Sigmoid colon (tissue), 7 donors: ENCODE measurements around the gene CD44. TPM values are rescaled to one million over a fixed set of nuclear protein-coding genes. Genes with fewer than 3 reads are reported as not detected.
"Not testable (repeated sequence)": the region's sequence is repeated elsewhere in the genome, so short reads cannot be mapped to it uniquely, and the experiment has no call there.

Experiments
- DNase-seq: peaks from one replicate; pipeline ENCODE4 v3.0.0-alpha.2; 2019
- H3K27ac ChIP-seq, 4 donors: fragments of 200-600 bp; sonication (generic); one replicate each; pipeline ENCODE4 v1.5.1; 2016 to 2019; ENCODE audit warnings: mild to moderate bottlenecking in 1 of 4
- H3K27me3 ChIP-seq, 3 donors: fragments of 200-600 bp; sonication (generic); one replicate each; pipeline ENCODE4 v1.5.1; 2019; ENCODE audit warnings: mild to moderate bottlenecking in 1 of 3
- H3K36me3 ChIP-seq, 4 donors: fragments of 200-600 bp; sonication (generic); one replicate each; pipeline ENCODE4 v1.5.1; 2016 to 2019
- H3K4me1 ChIP-seq, 4 donors: fragments of 200-600 bp; sonication (generic); one replicate each; pipeline ENCODE4 v1.5.1; 2017 to 2019
- H3K4me3 ChIP-seq, 4 donors: fragments of 200-600 bp; sonication (generic); one replicate each; pipeline ENCODE4 v1.5.1; 2017 to 2019; ENCODE audit warnings: mild to moderate bottlenecking in 2 of 4, moderate library complexity in 1 of 4
- H3K9me3 ChIP-seq, 4 donors: fragments of 200-600 bp in 3 of 4; sonication (generic) in 3 of 4; one replicate each; pipeline versions ENCODE4 v1.5.1 to v1.6.1; 2013 to 2019
- EP300 ChIP-seq, 4 donors: sonication (generic); formaldehyde crosslinking; IDR thresholded peaks; one replicate each; pipeline ENCODE4 v1.6.1; 2017; ENCODE audit warnings: antibody characterized with exemption in 4 of 4
- POLR2A ChIP-seq, 2 donors: fragments of 450-650 bp; IDR thresholded peaks; one replicate each; pipeline ENCODE4 v1.6.1; 2016; ENCODE audit warnings: antibody characterized with exemption in 2 of 2, mild to moderate bottlenecking in 2 of 2, moderate library complexity in 2 of 2
- POLR2AphosphoS5 ChIP-seq, 4 donors: sonication (generic); formaldehyde crosslinking; IDR thresholded peaks; one replicate each; pipeline ENCODE4 v1.6.1; 2017; ENCODE audit warnings: antibody characterized with exemption in 4 of 4
- WGBS, 2 donors: extraction: QIAGEN DNeasy Blood & Tissue Kit; methylation state at CpG; one replicate each; pipeline ENCODE4 v1.1.7; 2013; 5-methylcytosine and 5-hydroxymethylcytosine counted together
- intact Hi-C: fragments of 100-400 bp; cut with DNase I; formaldehyde crosslinking; loops from one replicate; pipeline ENCODE4 v1.15.1; 2023
- polyA plus RNA-seq, 3 donors: library from polyadenylated mRNA; stranded (reverse); fragments of 200-250 nt; gene quantifications; one replicate each; pipeline ENCODE4 v1.2.3, GENCODE V29; 2013
- total RNA-seq, 4 donors: library from RNA; depleted of rRNA; stranded (reverse); fragments of >200 nt; gene quantifications; one replicate each; pipeline ENCODE4 v1.1.0, GENCODE V29; 2016
- TF ChIP-seq, protein P1 (sequence below), 4 experiments: fragments of 450-650 bp in 3 of 4; fragments of 200-600 bp in 1 of 4; IDR thresholded peaks; one replicate each; pipeline ENCODE4 v1.5.1; 2016 to 2019; ENCODE audit warnings: antibody characterized with exemption in 4 of 4, mild to moderate bottlenecking in 3 of 4, moderate library complexity in 2 of 4
- donor health status: healthy with polysubstance abuse.
- donor health status: Bipolar disorder and iron deficiency.
- donor health status: healthy.

The CD44 gene
- total and polyA plus RNA-seq, 7 donors = 28.4 to 228 (median 76.4) TPM

- intact Hi-C loops = no loop called here
- H3K9me3 ChIP-seq = no peaks in the 10 kb centered on the region
- H3K27ac ChIP-seq = peak overlapping the region in 2 of 4 donors; percentile 0 to 53
- no peak for DNase-seq
- TF ChIP-seq POLR2A (IDR thresholded peaks at IDR 0.05) = no peak
- TF ChIP-seq, protein P1, sequence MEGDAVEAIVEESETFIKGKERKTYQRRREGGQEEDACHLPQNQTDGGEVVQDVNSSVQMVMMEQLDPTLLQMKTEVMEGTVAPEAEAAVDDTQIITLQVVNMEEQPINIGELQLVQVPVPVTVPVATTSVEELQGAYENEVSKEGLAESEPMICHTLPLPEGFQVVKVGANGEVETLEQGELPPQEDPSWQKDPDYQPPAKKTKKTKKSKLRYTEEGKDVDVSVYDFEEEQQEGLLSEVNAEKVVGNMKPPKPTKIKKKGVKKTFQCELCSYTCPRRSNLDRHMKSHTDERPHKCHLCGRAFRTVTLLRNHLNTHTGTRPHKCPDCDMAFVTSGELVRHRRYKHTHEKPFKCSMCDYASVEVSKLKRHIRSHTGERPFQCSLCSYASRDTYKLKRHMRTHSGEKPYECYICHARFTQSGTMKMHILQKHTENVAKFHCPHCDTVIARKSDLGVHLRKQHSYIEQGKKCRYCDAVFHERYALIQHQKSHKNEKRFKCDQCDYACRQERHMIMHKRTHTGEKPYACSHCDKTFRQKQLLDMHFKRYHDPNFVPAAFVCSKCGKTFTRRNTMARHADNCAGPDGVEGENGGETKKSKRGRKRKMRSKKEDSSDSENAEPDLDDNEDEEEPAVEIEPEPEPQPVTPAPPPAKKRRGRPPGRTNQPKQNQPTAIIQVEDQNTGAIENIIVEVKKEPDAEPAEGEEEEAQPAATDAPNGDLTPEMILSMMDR (IDR thresholded peaks at IDR 0.05) = no peak
- no peak for TF ChIP-seq EP300 (IDR thresholded peaks at IDR 0.05)
- TF ChIP-seq POLR2AphosphoS5 (IDR thresholded peaks at IDR 0.05) = no peak
- no peaks in the 10 kb centered on the region for H3K27me3 ChIP-seq
- no peaks in the 10 kb centered on the region for H3K36me3 ChIP-seq
- H3K4me3 ChIP-seq = no peak overlapping the region
- peaks cover 0 to 42% (median 24%) of the 10 kb centered on the region in 4 donors for H3K4me1 ChIP-seq
Measured at GRCh38 chr11:35105319-35106079, 33.5 kb upstream of the CD44 start.

DNA sequence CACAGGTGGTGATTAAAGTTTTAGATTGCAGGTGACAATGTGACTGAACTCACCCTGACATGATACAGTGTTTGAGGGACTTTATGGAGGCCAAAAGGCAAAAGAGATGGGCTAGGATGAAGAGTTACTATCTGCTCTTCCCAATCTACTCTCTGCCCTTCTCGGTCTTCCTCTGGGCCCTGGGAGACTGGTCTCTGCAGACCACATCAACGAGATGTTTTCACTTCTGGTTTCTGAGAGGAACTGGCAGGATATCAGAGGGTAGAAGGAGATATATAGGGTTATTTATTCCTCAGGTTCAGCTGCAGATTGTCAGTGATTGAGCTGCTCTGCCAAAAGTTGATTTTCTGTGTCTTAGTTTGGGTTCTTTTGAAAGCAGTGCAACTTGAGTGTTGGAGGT, 32.4 kb upstream of the CD44 start:
- intact Hi-C loops = no loop called here
- 47 to 81% methylated on average over 2 of the region's 2 CpGs for WGBS, 2 donors
- no peak overlapping the region for H3K27ac ChIP-seq
- no peaks in the 10 kb centered on the region for H3K36me3 ChIP-seq
- H3K4me3 ChIP-seq = no peak overlapping the region
- no peaks in the 10 kb centered on the region for H3K27me3 ChIP-seq
- no peaks in the 10 kb centered on the region for H3K9me3 ChIP-seq
- TF ChIP-seq EP300 (IDR thresholded peaks at IDR 0.05) (no peak), POLR2AphosphoS5 (IDR thresholded peaks at IDR 0.05) (no peak), POLR2A (IDR thresholded peaks at IDR 0.05) (no peak)
- TF ChIP-seq, protein P1 (IDR thresholded peaks at IDR 0.05) = no peak
- H3K4me1 ChIP-seq = peaks cover 0 to 41% (median 24%) of the 10 kb centered on the region in 4 donors
- DNase-seq = no peak

GRCh38 chr11:35107861-35108260, 31.1 kb upstream of the CD44 start:
- 61 to 88% methylated on average over 2 of the region's 2 CpGs for WGBS, 2 donors

DNA sequence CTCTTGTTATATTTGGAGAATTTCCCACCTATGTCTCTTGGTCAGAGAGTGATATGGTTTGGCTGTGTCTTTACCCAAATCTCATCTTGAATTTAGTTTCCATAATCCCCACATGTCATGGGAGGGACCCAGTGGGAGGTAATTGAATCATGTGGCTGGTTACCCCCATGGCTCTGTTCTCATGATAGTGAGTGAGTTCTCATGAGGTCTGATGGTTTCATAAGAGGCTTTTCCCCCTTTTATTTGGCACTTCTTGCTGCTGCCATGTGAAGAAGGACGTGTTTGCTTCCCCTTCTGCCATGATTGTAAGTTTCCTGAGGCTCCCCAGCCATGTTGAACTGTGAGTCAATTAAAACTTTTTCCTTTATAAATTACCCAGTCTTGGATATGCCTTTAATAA, 30.6 kb upstream of the CD44 start:
- H3K9me3 ChIP-seq, H3K36me3 ChIP-seq, intact Hi-C loops, H3K27ac ChIP-seq, H3K27me3 ChIP-seq, DNase-seq, H3K4me3 ChIP-seq: not testable (repeated sequence)
- WGBS, 2 donors = 80 to 95% methylated on average over 1 of the region's 1 CpG
- peaks cover 0 to 32% (median 18%) of the 10 kb centered on the region in 4 donors for H3K4me1 ChIP-seq

More at GRCh38 chr11:35107861-35108260, 31.1 kb upstream of the CD44 start:
- Histone ChIP-seq H3K27ac (no peak overlapping the region), H3K4me1 (peaks cover 0 to 32% (median 18%) of the 10 kb centered on the region in 4 donors), H3K36me3 (no peaks in the 10 kb centered on the region), H3K27me3 (no peaks in the 10 kb centered on the region), H3K4me3 (no peak overlapping the region), H3K9me3 (no peaks in the 10 kb centered on the region)
- no peak for DNase-seq
- TF ChIP-seq, protein P1 (IDR thresholded peaks at IDR 0.05) = no peak
- no peak for TF ChIP-seq POLR2AphosphoS5 (IDR thresholded peaks at IDR 0.05)
- intact Hi-C loops = no loop called here

DNA sequence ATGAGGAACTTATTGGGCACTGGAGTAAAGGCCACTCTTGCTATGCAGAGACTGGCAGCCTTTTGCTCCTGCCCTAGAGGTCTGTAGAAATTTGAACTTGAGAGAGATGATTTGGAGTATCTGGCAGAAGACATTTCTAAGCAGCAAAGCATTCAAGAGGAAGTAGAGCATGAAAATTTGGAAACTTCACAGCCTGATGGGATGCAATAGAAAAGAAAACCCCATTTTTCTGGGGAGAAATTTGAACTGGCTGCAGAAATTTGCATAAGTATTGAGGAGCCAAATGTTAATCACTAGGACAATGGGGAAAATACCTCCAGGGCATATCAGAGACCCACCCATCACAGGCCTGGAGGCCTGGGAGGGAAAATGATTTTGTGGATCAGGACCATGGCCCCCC, 29.9 kb upstream of the CD44 start:
- no peak overlapping the region for H3K27ac ChIP-seq
- H3K4me3 ChIP-seq = no peak overlapping the region
- no peak for DNase-seq
- intact Hi-C loops = no loop called here
- no peaks in the 10 kb centered on the region for H3K9me3 ChIP-seq
- TF ChIP-seq EP300 (IDR thresholded peaks at IDR 0.05) = no peak
- TF ChIP-seq, protein P1 (IDR thresholded peaks at IDR 0.05) = no peak
- H3K27me3 ChIP-seq = no peaks in the 10 kb centered on the region
- peaks cover 0 to 32% (median 19%) of the 10 kb centered on the region in 4 donors for H3K4me1 ChIP-seq
- no peaks in the 10 kb centered on the region for H3K36me3 ChIP-seq
